GM12865 (cell line): ENCODE data around the gene TMLHE.
"Not testable (repeated sequence)": the region's sequence is repeated elsewhere in the genome, so short reads cannot be mapped to it uniquely, and the experiment has no call there.

Experiments
- DNase-seq: peaks from one replicate; pipeline ENCODE4 v3.0.0; 2010; ENCODE audit warnings: low read depth
- H3K4me3 ChIP-seq: 2 replicates; pipeline ENCODE4 v1.5.1; 2011; ENCODE audit warnings: mild to moderate bottlenecking, low read depth, low read length, control low read depth
- CTCF ChIP-seq: IDR thresholded peaks from 2 replicates; pipeline ENCODE4 v1.5.1; 2011; ENCODE audit warnings: low read length, control low read depth, low read depth, inconsistent platforms; ENCODE audit not compliant: insufficient read depth; ENCODE audit errors: missing control alignments

TMLHE gene

GRCh38 chrX:155544881-155545280 is 67.9 kb downstream of the TMLHE start:
- no peak for TF ChIP-seq CTCF

GRCh38 chrX:155535866-155536265 is 76.9 kb downstream of the TMLHE start:
- DNase-seq, result no peak
- TF ChIP-seq CTCF, result no peak
- H3K4me3 ChIP-seq, result no peak overlapping the region

More at GRCh38 chrX:155544881-155545280, 67.9 kb downstream of the TMLHE start:
- DNase-seq, result no peak
- H3K4me3 ChIP-seq, result no peak overlapping the region

GRCh38 chrX:155534800-155535199 is 78.0 kb downstream of the TMLHE start:
- DNase-seq, result peak; percentile 0
- TF ChIP-seq CTCF, result no peak
- no peak overlapping the region for H3K4me3 ChIP-seq

- not testable (repeated sequence) for DNase-seq, H3K4me3 ChIP-seq
Observed at GRCh38 chrX:155527023-155527422, 85.7 kb downstream of the TMLHE start.

- H3K4me3 ChIP-seq, result no peak overlapping the region
- TF ChIP-seq CTCF, result no peak
- DNase-seq, result no peak
Observed at GRCh38 chrX:155514225-155514624, 98.5 kb downstream of the TMLHE start.

GRCh38 chrX:155505296-155505695 is 107.5 kb downstream of the TMLHE start:
- no peak for DNase-seq
- H3K4me3 ChIP-seq, result no peak overlapping the region
- TF ChIP-seq CTCF, result no peak

GRCh38 chrX:155495134-155495533 is 117.6 kb downstream of the TMLHE start:
- H3K4me3 ChIP-seq, DNase-seq: not testable (repeated sequence)

- not testable (repeated sequence) for H3K4me3 ChIP-seq, DNase-seq
Observed at GRCh38 chrX:155491421-155491820, 121.3 kb downstream of the TMLHE start.

GRCh38 chrX:155477136-155477535 is 135.6 kb downstream of the TMLHE start:
- not testable (repeated sequence) for DNase-seq, H3K4me3 ChIP-seq

- H3K4me3 ChIP-seq, DNase-seq: not testable (repeated sequence)
Observed at GRCh38 chrX:155466269-155466938, 146.3 kb downstream of the TMLHE start.

GRCh38 chrX:155460501-155460900 is 152.3 kb downstream of the TMLHE start:
- DNase-seq, result not testable (repeated sequence)

GRCh38 chrX:155458471-155458870 is 154.3 kb downstream of the TMLHE start, which contains the start of gene F8A3:
F8A3 (minus strand) TSS chrX:155458620; CDS start chrX:155458600, 20 bp downstream.
- not testable (repeated sequence) for H3K4me3 ChIP-seq, DNase-seq

More at GRCh38 chrX:155460501-155460900, 152.3 kb downstream of the TMLHE start:
- not testable (repeated sequence) for H3K4me3 ChIP-seq

- DNase-seq, H3K4me3 ChIP-seq: not testable (repeated sequence)
Observed at GRCh38 chrX:155457761-155458447, 154.8 kb downstream of the TMLHE start.
